Liver (tissue), 9 donors: ENCODE data around the gene SAPCD2. TPM values are rescaled to one million over a fixed set of nuclear protein-coding genes. Genes with fewer than 3 reads are reported as not detected.

Experiments used
- DNase-seq: peaks from one replicate; pipeline ENCODE4 v3.0.0-alpha.2; 2017; ENCODE audit warnings: low spot score
- H3K27ac ChIP-seq, 2 donors: one replicate each; pipeline ENCODE4 v1.7.0; 2013; ENCODE audit warnings: inconsistent platforms in 2 of 2, low read length in 2 of 2, control low read depth in 1 of 2, low read depth in 1 of 2, mild to moderate bottlenecking in 1 of 2
- H3K27me3 ChIP-seq, 4 donors: one replicate each; pipeline versions ENCODE4 v1.6.1 to v1.7.0; 2013; ENCODE audit warnings: low read length in 3 of 4, inconsistent platforms in 1 of 4, mild to moderate bottlenecking in 1 of 4, moderate library complexity in 1 of 4; ENCODE audit not compliant: control insufficient read depth in 4 of 4, insufficient read depth in 4 of 4
- H3K36me3 ChIP-seq, 4 donors: one replicate each; pipeline versions ENCODE4 v1.6.1 to v1.7.0; 2013; ENCODE audit warnings: low read length in 3 of 4, mild to moderate bottlenecking in 3 of 4, low read depth in 1 of 4, moderate library complexity in 1 of 4; ENCODE audit not compliant: control insufficient read depth in 4 of 4, insufficient read depth in 3 of 4
- H3K4me1 ChIP-seq, 4 donors: one replicate each; pipeline versions ENCODE4 v1.6.1 to v1.7.0; 2013; ENCODE audit warnings: low read length in 3 of 4, mild to moderate bottlenecking in 3 of 4, moderate library complexity in 1 of 4; ENCODE audit not compliant: control insufficient read depth in 4 of 4, insufficient read depth in 4 of 4
- H3K4me3 ChIP-seq, 3 donors: one replicate each; pipeline versions ENCODE4 v1.6.1 to v1.7.0; 2013; ENCODE audit warnings: low read length in 3 of 3, control low read depth in 1 of 3, low read depth in 1 of 3, mild to moderate bottlenecking in 1 of 3
- H3K9ac ChIP-seq, 2 donors: one replicate each; pipeline ENCODE4 v1.7.0; 2013; ENCODE audit warnings: low read length in 2 of 2, mild to moderate bottlenecking in 2 of 2, moderate library complexity in 2 of 2, control low read depth in 1 of 2, low read depth in 1 of 2
- H3K9me3 ChIP-seq, 4 donors: one replicate each; pipeline versions ENCODE4 v1.6.1 to v1.7.0; 2013; ENCODE audit warnings: low read length in 3 of 4; ENCODE audit not compliant: control insufficient read depth in 4 of 4
- ATF3 ChIP-seq: IDR thresholded peaks from 2 replicates; pipeline ENCODE4 v1.6.1; 2016; ENCODE audit warnings: antibody characterized with exemption
- CTCF ChIP-seq: fragments of 150-350 bp; IDR thresholded peaks from 2 replicates; pipeline ENCODE4 v1.5.1; 2017; ENCODE audit warnings: improper control_type of control experiment, low read depth, low read length; ENCODE audit not compliant: missing input control
- EGR1 ChIP-seq, 2 donors: IDR thresholded peaks; 2 replicates each; pipeline ENCODE4 v1.6.1; 2016 to 2018; ENCODE audit warnings: antibody characterized with exemption in 2 of 2, low read depth in 2 of 2
- FOXA2 ChIP-seq: IDR thresholded peaks from 2 replicates; pipeline ENCODE4 v1.6.1; 2016; ENCODE audit warnings: antibody characterized with exemption
- GABPA ChIP-seq, 2 donors: IDR thresholded peaks in 1 of 2; conservative IDR thresholded peaks in 1 of 2; 2 replicates each; pipeline ENCODE4 v1.6.1; 2016; ENCODE audit warnings: antibody characterized with exemption in 2 of 2, mild to moderate bottlenecking in 1 of 2, moderate library complexity in 1 of 2
- HNF4A ChIP-seq, 2 donors: conservative IDR thresholded peaks; 2 replicates each; pipeline ENCODE4 v1.6.1; 2016; ENCODE audit warnings: antibody characterized with exemption in 2 of 2, mild to moderate bottlenecking in 2 of 2
- HNF4G ChIP-seq: IDR thresholded peaks from 2 replicates; pipeline ENCODE4 v1.6.1; 2016; ENCODE audit warnings: antibody characterized with exemption
- JUND ChIP-seq, 2 donors: IDR thresholded peaks; 2 replicates each; pipeline ENCODE4 v1.6.1; 2016; ENCODE audit warnings: antibody characterized with exemption in 2 of 2
- MAX ChIP-seq: IDR thresholded peaks from 2 replicates; pipeline ENCODE4 v1.6.1; 2016; ENCODE audit warnings: antibody characterized with exemption
- NR2F2 ChIP-seq: IDR thresholded peaks from 2 replicates; pipeline ENCODE4 v1.6.1; 2016; ENCODE audit warnings: antibody characterized with exemption
- RAD21 ChIP-seq, 2 donors: IDR thresholded peaks; 2 replicates each; pipeline ENCODE4 v1.6.1; 2016; ENCODE audit warnings: antibody characterized with exemption in 2 of 2, mild to moderate bottlenecking in 2 of 2
- REST ChIP-seq: IDR thresholded peaks from 2 replicates; pipeline ENCODE4 v1.6.1; 2016; ENCODE audit warnings: antibody characterized with exemption, mild to moderate bottlenecking
- SP1 ChIP-seq: IDR thresholded peaks from 2 replicates; pipeline ENCODE4 v1.6.1; 2018; ENCODE audit warnings: antibody characterized with exemption, mild to moderate bottlenecking
- TAF1 ChIP-seq: conservative IDR thresholded peaks from 2 replicates; pipeline ENCODE4 v1.6.1; 2016; ENCODE audit warnings: antibody characterized with exemption, mild to moderate bottlenecking
- YY1 ChIP-seq: IDR thresholded peaks from 2 replicates; pipeline ENCODE4 v1.6.1; 2016; ENCODE audit warnings: antibody characterized with exemption, mild to moderate bottlenecking
- ZBTB33 ChIP-seq: IDR thresholded peaks from 2 replicates; pipeline ENCODE4 v1.6.1; 2016; ENCODE audit warnings: antibody characterized with exemption
- WGBS: extraction: QIAGEN DNeasy Blood & Tissue Kit; methylation state at CpG from one replicate; pipeline ENCODE4 v1.1.7; 2013; 5-methylcytosine and 5-hydroxymethylcytosine counted together
- polyA plus RNA-seq, 2 donors: library from polyadenylated mRNA; stranded (reverse) in 1 of 2; unstranded in 1 of 2; fragments of 200-250 nt in 1 of 2; fragments of >200 nt in 1 of 2; fragmentation: Nextera tagmentation in 1 of 2; extraction: Ambion mirVana in 1 of 2; gene quantifications; one replicate each; pipeline versions ENCODE4 v1.2.1 to v1.2.3, GENCODE V29; 2013 to 2015
- total RNA-seq, 2 donors: library from RNA; depleted of rRNA; stranded (reverse); fragments of >200 nt; gene quantifications; one replicate each; pipeline ENCODE4 v1.2.3, GENCODE V29; 2014
- donor health status: healthy.
- donor health status: healthy.
- donor health status: healthy.
- donor health status: healthy.
- donor health status: healthy.

Gene SAPCD2
- total and polyA plus RNA-seq, 4 donors, result 0.06 to 1.8 (median 0.23) TPM

GRCh38 chr9:137037483-137037882 lies 32.9 kb downstream of the SAPCD2 start:
- H3K36me3 ChIP-seq, result no peaks in the 10 kb centered on the region

More at GRCh38 chr9:137037483-137037882, 32.9 kb downstream of the SAPCD2 start:
- WGBS, result 89% methylated on average over 10 of the region's 10 CpGs
- H3K9ac ChIP-seq, result no peak overlapping the region
- no peak for TF ChIP-seq RAD21 (IDR thresholded peaks at IDR 0.05)
- no peak for TF ChIP-seq REST
- TF ChIP-seq HNF4A (conservative IDR thresholded peaks at IDR 0.05), result no peak
- no peak for TF ChIP-seq EGR1 (IDR thresholded peaks at IDR 0.05; ENCODE audit: low read depth in 2 of 2)
- TF ChIP-seq SP1, result no peak
- no peak for TF ChIP-seq MAX
- no peak for TF ChIP-seq GABPA (IDR thresholded peaks at IDR 0.05 in 1 of 2, conservative IDR thresholded peaks at IDR 0.05 in 1 of 2)
- no peak for TF ChIP-seq TAF1
- no peak for TF ChIP-seq JUND (IDR thresholded peaks at IDR 0.05)
- TF ChIP-seq YY1, result no peak
- no peak for TF ChIP-seq CTCF
- TF ChIP-seq ZBTB33, result no peak
- TF ChIP-seq HNF4G, result no peak
- no peak for TF ChIP-seq ATF3
- TF ChIP-seq NR2F2, result no peak
- no peak for TF ChIP-seq FOXA2
- no peak overlapping the region for H3K27ac ChIP-seq
- peaks cover 0 to 4% (median under 1%) of the 10 kb centered on the region in 4 donors for H3K27me3 ChIP-seq
- H3K4me1 ChIP-seq, result peaks cover 0 to 10% (median 1%) of the 10 kb centered on the region in 4 donors
- H3K4me3 ChIP-seq, result no peak overlapping the region
- no peak for DNase-seq
- no peaks in the 10 kb centered on the region for H3K9me3 ChIP-seq
